ENCODE measurements around the gene CCDC120.
A peak's percentile ranks its signal among the peaks of the same experiment; 100 is the strongest.

CCDC120 gene
- 5.6 to 8.5 (median 6.9) reads per million in 4 donors for total RNA-seq

GRCh38 chrX:49058794-49059193 is at the start of gene CCDC120:
Gene CCDC120, plus strand, starts transcription at chrX:49058999. Its CDS starts 3,043 bp downstream, at chrX:49062042.
- DNase-seq: no peak

GRCh38 chrX:49019050-49019449 is 39.7 kb upstream of the CCDC120 start:
- DNase-seq: no peak

GRCh38 chrX:49019599-49020249 is 39.1 kb upstream of the CCDC120 start:
- no peak for DNase-seq

DNA sequence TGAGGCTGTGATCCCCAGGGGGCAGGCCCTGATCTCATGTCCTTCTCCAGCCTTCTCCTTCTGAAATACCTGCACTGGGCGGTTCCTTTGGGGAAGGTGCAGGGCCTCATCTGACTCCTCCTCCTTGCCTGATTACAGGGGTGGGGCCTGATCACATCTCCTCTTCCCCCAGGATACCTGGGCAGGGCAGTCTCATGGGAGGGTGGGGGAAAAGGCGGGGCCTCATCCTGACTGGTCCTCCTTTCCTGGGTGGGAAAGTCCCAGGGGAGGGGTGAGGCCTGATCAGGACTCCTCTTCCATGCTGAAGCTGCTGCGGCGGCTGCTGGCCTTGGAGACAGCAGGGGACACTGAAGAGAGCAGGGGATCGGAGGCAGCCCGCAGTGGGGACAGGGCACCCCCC is 28.9 kb upstream of the CCDC120 start:
- no peak for DNase-seq

- DNase-seq: no peak
These were observed 28.5 kb upstream of the CCDC120 start for GRCh38 chrX:49030283-49030682.

GRCh38 chrX:49037883-49038475 is 20.8 kb upstream of the CCDC120 start:
- DNase-seq: no peak

GRCh38 chrX:49039598-49040375 is 19.0 kb upstream of the CCDC120 start:
- peak in 4 of 5 donors; percentile 8 to 70 (median 20) for DNase-seq

GRCh38 chrX:49040376-49040955 is 18.3 kb upstream of the CCDC120 start:
- no peak for DNase-seq

DNA sequence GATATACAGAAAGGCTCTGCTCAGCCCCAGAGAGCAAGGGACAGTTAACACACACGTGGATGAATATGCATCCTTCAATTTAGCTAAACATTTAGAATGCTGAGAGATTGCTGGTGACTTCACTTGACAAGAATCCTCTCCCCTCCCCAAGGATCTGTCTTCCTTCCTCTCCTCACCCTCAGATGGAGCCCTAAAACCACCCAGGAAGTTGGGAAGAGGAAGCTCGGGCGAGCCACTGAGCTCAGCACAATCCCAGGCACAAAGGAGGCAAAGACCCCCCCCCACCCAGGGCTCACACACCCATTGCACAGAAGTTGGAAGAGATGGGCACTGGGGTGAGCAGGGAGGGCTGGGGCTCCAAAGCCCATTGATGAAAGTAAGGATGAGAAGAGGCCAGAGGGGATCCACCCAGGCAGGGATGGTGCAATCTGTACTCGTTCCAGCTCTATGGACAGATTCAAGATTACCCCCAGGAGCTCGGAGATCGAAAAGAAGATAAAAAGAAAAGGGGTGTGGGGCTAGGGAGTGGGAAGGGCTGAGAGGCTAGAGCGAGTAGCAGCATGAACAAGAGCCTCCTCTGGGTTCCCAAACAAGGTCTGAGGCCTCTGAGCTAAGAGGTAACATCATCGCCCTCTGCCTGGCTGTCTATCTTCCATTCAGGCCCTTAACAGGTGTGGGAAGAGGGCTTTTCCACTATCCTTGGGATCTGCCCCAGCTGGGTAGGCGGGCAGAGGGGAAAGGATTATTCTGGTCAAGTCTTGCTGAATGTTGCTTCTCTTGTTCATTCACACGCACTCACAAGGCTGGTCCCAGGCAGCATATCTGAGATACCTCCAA is 16.8 kb upstream of the CCDC120 start:
- DNase-seq: peak in 1 of 5 donors; percentile 15

DNA sequence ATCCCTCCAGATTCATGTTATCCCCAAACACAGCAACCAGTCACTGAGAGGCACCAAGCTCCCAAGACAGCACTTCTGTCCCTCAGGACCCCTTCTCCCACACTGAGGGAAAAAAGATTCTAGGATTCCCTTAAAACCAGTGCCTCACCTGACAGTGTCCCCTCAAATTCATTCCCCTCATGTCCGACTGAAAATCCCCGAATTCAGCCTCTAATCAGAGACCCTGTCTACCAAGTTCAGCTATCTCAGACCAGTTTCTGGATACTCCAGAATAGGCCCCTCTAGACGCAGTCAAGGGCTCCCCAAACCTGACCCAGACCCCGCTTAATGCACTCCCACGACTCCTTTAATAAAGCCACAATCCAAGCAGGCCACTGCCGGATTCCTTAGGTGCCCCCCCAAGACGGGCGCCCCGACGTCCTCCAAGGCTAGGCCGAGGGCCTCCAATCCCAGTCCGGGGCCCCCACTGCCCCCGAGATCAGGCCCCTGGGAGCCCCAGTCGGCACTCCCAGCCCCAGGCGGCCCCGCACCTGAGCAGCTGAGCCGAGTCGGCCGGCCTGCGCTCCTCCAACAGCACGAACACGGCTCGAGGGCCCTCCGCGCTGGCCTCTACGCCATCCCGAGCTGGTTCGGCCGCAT is 16.1 kb upstream of the CCDC120 start:
- no peak for DNase-seq

DNA sequence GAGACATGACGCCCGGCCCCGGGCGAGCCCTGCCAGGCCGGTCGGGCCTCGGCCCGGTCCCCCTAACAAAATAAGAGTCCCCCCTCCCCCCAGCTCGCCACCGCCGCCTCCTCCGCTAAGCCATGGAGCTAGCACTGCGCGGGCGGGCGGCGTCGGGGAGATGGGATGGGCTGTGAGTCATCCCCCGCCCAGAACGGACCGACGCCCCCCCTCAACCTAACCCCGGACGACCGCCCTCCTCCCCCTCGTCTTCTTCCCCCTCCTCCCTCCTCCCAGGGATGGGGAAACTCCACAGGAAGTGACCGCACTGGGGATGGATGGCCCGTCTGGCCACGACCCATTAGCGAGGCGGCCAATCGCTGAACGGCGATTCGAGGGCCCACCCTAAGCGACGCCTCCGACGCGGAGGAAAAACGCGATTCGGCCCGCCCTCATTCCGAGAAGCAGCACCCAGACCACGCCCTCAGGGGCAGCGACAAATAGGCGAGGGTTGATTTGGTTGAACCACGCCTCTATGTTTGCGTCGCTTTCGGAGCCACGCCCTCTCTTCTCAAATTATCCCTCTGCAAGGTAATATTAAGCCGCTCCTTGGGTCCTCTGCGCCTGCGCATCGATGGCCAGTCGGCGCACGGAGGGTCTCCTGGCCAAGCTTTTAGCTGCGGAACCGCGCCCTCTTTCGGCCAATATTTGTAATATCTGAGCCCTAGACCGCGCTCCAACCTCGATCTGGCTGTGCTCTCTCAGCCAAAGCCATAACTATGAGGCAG is 15.4 kb upstream of the CCDC120 start, which contains the start of gene TFE3:
Gene TFE3 (minus strand): TSS at position 138 of the 767 bp plus-strand sequence. CDS start 131 bp downstream, at position 7.
- DNase-seq: peak; percentile 91 to 98 (median 93)

DNA sequence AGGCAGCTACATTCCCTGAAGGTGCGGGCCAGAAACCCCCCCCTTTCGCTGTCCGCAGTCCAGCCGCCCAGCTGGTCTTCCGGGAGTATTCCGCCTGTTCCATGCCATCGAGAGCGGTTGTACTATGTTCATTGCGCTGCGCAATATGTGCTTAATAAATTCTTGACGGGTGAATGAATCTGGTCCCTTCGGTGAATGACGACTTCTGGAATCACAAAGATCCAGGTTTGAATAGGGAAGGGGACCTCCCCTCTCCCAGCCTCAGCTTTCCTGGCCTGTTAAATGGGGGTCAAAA is 14.9 kb upstream of the CCDC120 start:
- no peak for DNase-seq

GRCh38 chrX:49053223-49054072 is 5.4 kb upstream of the CCDC120 start:
- DNase-seq: peak; percentile 19 to 71 (median 41)

DNA sequence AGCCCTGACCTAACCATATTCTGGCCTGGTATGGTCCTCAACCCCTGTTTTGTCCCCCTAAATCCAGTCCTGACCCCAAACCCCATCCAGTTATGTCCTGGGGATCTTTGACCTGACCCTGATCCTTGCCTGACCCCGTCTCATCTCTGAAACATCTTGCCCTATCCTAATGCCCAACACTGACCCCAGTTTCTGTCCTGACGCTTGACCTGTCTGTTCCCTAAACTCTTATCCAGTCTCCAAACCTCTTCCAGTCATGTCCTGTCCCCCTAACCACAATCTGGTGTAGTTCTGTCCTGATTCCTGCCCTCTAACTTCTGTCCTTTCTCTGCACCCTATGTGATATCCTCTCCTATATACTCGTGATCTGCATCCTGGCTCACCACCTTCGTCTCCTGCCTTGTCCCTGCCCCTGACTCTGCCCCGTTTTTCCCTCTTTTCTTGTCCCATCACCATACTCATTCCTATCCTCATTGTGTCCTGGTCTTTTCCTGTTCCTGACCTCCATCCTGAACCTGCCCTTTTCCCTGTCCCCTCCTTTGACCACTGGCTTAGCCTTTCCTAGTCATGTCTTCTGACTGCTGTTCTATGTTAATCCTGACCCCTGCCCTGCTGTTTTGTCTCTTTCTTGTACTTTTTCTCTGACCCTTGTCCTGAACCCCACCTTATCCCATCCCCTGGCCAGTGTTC is 4.6 kb upstream of the CCDC120 start:
- DNase-seq: no peak

- DNase-seq: no peak
These were observed 402 bp downstream of the CCDC120 start for GRCh38 chrX:49059201-49059600.

DNA sequence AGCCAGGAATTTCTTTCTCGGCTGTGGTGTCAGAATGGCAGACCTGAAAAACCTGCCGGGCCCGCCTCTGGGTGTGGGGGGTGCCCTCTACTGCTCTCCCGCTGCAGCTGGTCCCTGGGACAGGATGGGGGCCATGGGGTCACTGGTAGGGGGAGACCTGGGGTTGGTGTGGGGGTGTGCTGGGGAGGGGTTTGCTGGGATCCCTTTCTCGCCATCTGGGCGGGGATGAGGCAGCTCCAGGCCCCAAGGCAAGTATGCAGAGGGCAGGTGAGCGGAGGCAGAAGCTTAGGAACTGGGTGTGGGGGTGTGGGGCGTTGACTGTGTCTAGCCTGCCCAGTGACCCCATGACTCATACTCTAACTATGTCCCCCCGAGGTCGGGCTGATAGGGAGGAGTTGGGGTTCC is 884 bp downstream of the CCDC120 start:
- DNase-seq: no peak

- no peak for DNase-seq
These were observed 2.1 kb downstream of the CCDC120 start for GRCh38 chrX:49060914-49061313.

- DNase-seq: no peak
These were observed 2.7 kb downstream of the CCDC120 start for GRCh38 chrX:49061490-49061889.

DNA sequence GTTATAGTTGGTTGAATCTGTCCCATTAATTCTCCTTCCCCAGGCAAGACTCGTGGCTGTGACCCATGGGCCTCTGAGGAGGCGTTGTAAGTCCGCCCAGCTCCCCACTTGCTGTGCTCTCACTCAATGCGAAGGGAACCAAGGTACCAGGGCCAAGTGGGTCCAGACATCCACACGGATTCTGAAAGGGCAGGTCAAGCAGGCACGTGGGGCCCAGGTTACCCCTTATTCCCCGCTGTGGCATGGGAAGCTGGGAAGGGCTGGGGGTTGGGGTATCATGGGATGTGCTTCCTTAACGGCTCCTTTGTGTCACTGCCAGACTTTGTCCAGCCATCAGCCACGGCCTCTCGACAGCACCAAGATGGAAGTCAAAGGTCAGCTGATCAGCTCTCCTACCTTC is 3.1 kb downstream of the CCDC120 start:
- DNase-seq: no peak

- no peak for DNase-seq
These were observed 4.9 kb downstream of the CCDC120 start for GRCh38 chrX:49063715-49064114.

All from T-helper 1 cell (primary cell).